Amniotic epithelial cell (primary cell): ENCODE measurements around the gene WNT9A.

Experiments
- DNase-seq: peaks from one replicate; pipeline ENCODE4 v3.0.0-alpha.2; 2010; ENCODE audit warnings: low read depth

WNT9A gene

DNA sequence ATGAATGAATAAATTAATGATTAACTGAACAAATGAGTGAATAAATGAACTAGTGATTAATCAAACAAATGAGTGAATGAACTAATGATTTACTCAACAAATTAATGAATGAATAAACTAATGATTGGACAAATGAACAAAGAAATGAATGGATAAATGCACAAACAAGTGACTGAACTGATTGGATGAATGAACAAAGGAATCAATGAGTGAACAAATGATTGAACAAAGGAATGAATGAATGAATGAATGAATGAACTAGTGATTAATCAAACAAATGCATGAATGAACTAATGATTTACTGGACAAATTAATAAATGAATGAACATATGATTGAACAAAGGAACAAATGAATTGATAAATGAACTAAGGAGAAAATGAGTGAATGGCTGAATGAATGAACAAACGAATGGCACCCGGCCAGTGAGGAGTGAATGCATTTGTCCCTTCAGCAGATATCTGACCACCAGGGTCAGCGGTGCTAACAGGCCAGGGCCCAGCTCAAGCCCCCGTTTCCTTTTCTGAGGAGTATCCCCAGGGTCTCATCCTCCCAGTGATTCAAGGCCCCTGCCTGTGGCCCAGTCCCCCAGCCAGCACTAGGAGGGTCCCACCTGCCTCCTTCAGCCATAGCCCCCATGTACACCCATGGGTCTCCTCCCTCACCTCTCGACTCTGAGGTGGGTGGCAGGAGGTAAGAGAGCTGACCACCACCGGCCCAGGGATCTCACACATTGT, 49.9 kb downstream of the WNT9A start:
- DNase-seq: no peak

DNA sequence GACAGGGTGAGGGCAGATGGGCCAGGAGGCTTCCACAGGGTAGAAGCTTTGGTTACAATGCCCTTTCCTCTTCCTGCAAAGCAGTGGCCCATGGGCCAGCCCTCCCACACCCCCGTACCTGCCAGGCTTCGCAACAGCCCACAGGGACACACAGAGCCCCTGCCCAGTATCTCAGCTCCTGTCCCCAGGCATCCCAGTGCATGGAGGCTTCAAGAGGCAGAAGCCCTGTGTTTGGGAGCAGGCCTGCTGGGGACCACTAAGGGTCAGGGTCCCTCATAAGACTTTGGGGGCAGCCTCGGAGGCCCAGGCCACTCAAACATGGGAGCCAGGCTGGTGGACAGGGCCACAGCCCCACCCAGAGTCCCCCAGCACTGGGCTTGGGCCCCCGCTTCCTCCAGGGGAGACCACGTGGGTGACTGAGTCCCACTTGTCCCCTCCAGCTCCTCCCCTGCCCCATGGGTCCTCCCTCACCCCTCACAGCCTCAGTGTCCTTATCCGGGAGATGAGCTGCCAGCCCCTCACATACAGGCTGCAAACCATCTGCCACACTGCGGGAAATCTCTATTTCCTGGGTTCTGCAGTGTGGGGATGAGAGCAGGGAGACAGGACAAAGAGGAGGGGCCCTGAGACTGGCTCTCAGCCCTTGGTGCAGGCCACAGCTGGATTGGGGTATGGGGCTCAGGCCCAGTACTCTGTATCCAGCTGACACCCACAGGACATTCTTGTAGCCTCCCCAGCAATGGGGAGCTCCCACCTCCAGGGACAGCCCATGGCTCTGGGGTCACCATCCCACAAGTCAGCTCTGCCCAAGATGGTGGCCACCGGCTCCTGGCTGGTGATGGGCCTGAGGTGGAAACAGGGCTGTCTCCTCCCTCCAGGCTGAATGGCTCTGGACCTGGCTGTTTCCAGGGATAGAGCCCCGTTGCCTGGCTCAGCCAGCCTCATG, 50.7 kb downstream of the WNT9A start:
- no peak for DNase-seq

DNA sequence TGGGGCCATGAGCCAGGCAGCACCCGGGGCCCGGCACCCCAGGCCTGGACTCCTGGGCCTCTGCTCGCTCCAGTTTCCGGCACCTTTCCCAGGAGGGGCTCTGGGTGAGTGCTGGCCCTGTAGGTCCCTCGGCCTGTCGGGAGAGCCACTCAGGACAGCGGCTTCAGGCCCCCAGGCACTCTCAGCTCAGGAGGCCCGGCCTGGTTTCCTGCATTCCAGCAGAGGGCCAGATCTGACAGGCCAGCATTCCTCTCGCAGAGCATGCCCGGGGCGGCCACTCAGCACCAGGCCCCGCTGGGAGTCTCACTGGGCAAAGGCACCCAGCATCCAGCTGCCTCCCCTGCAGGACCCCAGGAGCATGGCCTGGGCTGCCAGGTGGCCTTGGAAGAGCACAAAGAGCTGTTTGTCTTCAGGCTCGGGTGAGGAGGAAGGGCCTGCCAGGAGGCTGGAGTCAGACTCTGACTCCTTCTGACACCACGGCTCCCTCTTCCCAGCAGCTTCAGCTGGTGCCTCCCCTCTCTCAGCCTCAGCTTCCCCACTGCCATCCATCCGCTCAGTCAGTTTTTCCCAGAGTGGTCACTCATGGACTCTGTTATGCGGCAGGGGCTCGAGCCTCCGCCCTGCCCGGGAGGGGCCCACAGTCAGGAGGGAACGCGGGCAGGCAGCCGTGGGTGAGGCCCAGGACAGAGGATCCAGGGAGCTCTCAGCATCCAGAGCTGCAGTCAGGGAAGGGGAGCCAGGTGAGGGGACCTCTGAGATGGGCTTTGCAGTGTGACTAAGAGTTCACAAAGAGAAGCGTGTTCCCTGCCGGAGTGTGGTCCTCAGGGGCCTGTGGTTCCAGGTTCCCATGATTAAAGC, 51.7 kb downstream of the WNT9A start:
- no peak for DNase-seq

DNA sequence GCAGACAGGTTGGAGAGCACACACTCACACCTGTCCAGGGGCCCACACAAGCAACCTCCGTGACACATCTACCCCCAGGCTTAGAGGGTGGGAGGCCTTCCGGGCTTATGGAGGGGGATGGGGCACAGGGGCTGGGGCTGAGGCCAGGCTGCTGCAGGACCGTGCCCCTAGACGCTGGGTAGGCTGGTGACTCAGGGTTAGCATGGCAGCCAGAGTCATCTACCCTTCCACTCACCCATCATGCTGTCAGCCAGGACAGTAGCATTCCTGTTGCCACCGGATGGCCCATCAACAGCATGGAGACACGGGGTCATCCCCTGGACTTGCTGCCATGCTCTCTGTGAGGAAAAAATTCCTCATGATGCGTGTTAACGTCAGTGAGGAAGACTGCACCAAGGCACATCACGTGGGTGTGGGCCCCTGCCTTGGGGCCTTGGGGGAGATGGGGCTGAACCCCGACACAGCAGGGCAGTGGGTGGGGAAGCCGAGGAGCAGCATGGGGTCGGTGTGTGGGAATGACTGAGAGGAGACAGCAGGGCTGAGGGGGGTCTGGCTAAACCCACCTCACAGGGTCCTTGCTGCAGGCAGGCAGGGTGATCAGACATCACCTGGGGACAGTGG, 52.8 kb downstream of the WNT9A start:
- no peak for DNase-seq

DNA sequence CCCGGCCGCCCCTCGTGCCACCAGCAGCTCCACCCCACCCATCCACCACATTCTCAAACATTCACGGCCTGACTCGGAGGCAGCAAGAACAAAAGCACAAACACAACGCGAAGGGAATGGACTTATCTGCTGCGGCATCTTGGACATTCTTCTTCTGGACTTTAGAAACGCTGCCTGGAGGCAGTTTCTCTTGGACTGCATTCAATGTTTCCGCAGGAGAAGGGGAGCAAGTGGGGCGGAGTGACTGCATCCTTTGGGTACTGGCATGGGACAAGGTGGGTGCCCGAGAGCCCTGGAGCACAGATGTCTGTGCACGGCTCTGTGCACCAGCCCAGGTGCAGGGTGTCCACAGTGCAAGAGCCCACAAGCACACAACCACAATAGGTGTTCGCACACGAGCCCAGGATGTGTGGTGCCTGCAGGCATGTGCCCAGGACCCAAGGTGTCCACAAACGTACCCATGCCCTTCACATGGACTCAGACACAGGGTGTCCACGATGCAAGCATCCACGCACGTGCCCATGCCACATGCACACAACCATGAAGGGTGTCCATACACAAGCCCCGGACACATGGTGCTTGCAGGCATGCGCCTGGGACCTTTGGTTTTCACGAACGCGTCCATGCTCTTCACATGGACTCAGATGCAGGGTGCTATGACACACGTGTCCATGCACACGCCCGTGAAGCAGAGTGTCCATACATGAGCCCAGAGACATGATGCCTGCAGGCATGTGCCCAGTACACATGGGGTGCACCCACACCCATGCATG, 53.6 kb downstream of the WNT9A start:
- no peak for DNase-seq

DNA sequence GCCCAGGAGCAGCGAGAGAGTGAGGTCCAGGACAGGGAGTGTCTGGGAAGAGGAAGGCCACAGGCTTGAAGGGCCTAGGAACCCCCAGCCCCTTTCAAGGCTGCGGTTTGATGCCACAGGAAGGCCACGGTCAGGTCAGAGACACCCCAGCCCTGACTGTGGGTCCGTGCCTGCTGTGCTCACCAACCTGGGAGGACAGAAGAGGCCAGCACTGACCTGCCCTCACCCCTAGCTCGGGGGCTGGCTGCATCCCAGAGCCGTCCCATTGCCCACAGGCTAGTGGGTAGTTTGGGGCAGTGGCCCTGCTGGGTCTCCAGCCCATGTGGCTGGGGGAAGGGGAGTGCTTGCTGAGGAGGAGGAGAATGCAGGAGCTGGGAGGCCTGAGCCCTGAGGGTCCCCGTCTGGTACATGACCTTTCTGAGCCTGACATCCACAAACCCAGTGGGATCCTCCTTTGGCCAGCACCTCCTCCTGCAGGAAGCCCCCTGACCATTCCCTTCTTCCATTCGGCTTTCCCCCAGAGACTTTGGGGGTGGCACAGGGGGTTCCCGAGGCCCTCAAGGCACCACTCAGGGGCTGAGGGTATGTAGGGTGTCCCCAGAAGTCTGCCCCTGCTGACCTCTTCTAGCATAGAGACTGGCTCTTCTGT, 54.3 kb downstream of the WNT9A start:
- no peak for DNase-seq

DNA sequence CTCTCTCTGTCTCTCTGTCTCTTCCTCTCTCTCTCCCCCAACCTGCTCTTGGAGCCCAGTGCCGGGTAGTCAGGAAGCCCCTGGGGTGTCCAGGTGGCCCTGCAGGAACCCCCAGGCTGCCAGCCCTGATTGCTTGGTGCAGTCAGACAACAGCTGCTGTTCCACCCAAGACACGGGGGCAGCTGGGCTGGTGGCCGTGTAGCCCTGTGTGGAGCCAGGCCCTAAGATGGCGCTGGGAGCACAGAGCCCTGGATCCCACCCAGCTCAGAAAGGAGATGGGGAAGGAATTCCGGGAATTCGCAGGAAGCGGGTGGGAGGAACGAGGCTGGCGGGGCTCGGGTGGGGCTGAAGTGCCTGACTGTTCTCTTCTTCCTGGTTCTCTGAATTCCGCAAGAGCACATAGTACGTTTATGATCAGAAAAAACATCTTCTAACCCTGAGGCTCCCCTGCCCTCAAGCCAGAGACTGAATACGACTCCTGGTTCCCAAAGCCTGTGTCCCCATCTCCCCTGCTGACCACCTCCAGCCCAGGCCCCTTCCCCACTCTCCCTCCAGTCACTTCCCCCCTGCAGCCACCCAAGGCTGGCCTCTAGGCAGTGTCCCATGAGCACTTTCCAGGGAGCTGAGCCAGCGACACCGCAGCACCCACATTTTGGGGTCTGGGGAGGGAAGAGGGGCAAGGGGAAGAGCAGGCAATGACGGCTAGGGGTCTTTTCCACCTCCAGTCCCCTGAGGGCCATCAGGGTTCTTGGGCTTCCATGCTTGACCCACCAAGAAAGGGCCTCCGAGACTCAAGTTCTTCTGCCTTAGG, 55.0 kb downstream of the WNT9A start:
- no peak for DNase-seq

DNA sequence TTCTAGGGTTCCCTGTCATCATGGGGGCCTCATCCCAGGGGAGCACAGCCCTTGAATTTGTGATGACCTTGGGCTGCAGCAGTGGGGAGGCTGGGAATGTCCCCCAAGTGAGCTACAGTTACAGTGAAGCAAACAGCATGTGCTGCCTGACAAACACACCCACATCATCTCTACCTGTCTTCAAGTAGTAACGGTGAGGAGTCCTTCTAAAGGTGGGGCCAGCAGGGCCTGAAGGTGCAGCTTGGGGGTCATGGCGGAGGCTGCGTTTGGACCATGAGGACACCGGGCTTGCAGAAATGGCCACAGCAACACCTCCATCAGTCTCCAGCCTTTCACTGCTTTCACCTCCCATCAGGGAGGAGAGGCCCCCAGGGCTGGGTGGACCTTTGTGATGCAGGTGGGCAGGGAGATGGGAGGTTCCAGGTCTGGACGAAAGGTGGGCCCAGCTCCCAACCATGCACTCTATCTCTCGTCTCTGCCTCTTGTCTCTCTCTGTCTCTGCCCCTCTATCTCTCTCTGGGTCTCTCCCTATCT, 55.7 kb downstream of the WNT9A start:
- DNase-seq: no peak

DNA sequence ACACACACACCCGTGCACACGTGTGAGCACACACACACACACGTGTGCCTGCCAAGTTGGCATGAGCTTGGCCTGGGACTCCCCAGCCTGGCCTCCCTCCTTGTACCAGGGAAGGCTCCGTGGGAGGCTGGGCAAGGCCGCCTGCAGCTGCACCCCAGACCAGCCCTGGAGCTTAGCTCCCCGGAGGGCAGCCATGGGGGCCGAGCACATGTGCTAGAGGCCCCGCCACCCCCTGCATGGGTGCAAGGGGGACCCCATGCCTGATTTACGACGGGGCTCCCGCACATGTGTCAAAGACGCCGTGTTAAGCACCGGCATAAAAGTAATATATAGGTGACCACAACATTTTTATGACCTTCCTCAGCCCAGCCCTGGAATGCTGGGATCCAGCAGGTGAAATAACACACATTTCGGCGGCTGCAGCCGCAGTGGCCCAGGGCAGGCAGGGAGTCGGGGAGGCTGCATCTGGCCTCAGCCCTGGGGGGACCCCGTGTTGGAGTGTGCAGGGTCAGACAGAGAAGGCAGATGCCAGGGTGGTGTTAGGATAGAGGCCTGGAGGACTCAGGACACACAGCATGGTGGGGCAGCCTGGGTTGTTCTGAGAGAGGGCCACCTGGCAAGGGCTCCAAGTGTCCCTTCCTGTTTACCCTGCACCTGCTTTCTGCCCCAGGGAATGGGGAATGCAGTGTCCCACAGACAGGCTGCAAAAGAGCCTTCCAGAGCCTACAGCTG, 56.3 kb downstream of the WNT9A start:
- no peak for DNase-seq

DNA sequence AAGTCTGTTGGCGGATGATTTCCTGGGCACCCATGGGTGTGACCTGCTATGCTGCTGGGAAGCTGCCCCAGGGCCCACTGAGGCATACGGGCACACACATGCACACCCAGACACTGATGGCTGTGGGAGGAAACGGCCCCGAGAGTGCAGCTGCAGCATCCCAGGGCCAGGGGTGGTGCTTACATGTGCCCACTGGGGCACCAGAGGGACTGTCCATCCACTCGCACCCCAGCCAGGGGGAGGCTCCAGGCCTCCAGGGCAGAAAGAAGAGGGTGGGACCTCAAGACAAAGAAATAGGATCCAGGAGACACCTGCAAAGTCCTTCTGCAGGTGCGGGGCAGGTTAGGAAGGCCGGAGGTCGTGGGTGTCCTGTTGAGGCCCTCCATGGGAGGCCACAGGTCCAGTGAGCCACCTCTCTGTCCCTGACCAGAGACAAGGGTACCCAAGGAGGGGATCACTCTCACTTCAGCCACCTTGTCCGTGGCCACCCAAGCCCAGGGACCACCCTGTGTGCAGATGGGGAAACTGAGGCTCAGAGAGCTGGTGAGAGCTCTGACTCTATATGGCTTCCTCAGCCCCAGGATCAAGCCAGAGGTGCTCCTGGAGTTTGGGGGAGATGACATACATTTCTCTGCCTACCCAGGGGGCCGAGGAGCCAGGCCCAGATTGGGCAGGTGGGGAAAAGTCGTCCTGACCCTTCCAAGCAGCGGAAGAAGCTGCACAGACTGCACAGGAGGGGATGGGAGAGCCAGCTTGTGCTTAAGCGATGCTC, 57.1 kb downstream of the WNT9A start:
- DNase-seq: no peak

DNA sequence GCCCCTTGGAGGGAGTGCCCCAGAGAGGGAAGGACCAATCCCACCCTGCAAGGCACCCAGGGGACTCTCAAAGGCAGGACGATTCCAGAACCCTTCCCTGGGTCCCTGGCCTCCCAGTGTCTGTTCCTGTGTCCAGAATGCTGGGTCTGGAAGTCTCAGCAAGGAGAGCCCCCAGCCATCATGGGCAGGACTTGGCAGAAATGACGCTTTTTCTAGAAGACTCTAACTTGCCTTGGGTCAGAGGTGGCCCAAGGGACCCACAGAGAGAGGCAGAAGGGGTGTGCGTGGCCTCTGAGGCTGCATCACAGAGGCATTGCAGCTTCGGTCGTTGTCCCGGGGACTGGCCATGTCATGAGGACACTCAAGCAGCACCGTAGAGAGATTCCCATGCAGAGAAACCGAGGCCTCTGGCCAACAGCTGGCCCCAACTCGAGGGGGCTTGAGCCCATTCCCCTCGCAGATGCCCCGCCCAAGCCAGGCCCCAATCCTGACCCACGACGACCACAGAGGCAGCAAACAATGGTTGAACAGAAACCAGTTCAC, 57.8 kb downstream of the WNT9A start:
- no peak for DNase-seq

DNA sequence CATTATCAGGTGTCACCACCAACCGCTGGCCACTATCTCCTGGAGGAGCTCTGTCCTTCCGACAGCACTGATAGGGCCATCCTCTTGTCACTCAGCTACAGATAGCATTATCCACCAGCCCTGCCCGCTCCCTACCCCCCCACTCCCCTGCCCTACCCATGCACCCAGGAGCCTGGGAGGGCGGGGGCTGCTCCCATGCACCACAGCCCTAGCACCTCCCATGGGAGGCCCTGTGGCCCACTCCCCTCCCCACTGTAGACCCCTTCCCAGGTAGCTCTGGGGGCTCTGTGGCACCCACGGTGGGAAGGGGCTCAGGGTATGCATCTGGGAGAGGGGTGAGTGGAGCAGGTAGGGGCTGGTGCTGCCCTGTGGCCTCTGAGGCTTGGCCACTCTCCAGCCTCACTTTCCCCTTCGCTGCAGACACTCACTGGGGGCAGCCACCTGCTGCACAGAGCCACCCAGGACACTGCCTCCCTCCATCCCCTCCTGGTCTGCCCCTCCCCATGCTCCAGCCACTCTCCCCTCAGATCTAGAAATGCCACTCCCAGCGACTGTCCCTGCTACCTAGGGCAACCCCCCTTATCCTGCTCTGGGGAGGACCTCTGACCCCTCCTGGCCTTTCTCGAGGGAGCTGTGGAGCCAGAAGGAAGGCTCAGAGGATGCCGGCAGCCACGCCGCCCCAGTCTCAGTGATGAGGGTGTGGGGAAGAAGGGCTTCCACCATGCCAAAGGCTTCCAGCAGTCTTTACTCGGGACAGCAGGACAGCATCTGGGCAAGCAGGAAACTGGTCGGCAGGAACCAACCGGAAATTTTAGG, 58.5 kb downstream of the WNT9A start:
- no peak for DNase-seq

DNA sequence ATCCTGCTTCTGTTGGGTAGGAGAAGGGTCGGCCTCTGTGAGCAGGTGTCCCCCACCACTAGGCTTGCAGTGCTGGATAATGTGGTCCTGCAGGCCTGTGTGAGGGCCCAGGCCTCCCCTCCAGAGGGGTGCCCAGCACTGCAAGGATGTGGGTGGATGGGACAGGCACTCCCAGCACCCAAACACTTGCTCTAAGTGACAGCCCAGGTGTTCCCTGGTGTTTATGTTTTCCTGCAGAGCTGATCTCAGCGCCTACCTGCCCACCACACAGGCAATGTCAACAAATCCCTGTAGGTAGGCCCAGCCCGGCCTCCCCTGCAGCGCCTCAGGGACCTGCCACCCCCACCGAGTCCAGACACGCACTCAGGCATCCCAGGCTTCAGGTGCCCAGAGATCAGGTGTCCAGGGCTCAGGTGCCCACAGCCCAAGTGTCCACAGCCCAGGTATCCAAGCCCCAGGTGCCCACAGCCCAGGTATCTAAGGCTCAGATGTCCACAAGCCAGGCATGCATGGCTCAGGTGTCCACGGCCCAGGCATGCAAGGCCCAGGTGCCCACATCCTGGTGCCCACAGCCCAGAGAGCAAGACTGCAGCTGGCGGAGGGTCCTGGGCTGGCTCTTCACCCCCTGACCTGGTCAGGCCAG, 59.2 kb downstream of the WNT9A start:
- no peak for DNase-seq

DNA sequence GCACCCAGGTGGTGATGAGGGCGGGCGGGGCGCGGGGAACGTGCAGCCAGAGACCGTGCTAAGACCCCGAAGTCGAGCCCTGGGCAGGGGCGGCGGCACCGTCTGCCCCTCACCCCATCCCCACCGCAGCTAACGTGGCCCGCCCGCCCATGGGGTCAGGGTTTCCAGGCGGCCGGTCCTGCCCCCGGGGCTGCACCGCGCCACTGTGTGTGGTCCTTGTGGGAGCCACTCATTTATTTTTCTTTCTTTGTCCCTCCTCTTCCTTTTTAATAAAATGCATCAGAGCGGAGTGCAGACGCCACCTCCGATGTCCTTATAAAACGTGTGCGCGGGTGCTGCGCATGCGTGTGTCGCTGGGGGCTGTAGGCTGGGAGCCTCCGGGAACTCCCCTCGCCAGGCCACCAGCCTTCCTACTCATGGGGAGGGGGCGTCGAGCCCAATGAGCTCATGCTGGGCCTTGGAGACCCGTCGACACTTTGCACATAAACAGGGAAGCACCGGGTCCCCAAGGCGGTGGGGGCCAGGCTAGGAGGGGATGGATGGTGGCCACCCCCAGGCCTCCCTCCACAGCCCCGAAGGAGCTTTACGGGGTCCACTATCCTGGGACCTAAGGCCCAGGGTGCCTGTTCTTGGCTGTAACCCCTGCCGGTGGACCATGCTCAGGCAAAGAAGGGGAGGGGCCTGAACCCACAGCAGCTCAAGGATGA, 59.9 kb downstream of the WNT9A start:
- DNase-seq: no peak

DNA sequence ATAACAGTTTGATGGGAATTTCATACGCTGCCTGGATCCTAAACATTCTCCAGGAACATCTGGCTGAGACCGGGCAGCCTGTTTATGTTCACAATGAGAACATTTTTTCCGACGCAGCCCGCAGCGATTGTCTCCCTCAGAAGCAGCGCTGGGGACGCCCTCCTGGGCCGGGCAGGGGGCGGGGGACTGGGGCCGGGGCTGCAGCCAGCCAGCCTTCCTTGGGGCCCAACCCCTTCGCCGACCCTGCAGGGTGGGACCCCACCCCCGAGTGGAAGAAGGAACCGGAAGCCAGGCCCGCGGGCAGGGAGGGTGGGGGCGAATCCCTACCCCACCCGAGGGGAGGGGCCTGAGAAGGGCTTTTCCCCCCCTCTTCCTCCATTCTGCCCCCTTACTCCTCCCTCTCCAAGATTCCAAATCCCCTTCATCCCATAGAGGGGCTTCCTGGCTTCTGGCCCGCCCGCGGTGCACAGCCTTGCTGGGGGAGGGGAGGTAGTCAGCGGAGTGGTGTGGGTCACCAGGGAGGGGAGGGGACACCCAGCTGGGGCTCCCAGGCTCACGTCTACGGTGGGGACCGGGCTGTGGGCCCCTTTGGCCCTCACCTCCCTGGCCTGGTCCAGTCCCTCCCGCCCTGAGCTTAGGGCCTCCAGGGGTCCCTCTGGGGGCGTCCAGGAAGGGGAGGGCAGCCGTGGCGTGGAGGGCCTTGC, 60.6 kb downstream of the WNT9A start:
- DNase-seq: peak; percentile 36
